Activated CD4-positive, alpha-beta memory T cell treated with anti-CD3 and anti-CD28 coated beads, Interleukin-2, amount 10 ng/mL, durations not matched to agents 7 days and 5 days (primary cell): ENCODE measurements around the gene ERCC6L. TPM values are rescaled to one million over a fixed set of nuclear protein-coding genes. Genes with fewer than 3 reads are reported as not detected.

Source experiments
- CTCF ChIA-PET: fragments of 350-600 bp; sonication (Branson Sonifier 250); formaldehyde crosslinking; loops from one replicate; lab custom pipeline; 2021; ENCODE audit warnings: antibody characterized with exemption, inconsistent platforms; lab: Charles Lee
- POLR2A ChIA-PET: fragments of 350-600 bp; sonication (Branson Sonifier 250); formaldehyde crosslinking; loops from one replicate; lab custom pipeline; 2021; ENCODE audit warnings: antibody characterized with exemption; lab: Charles Lee
- DNase-seq: peaks from one replicate; pipeline ENCODE4 v3.0.0-alpha.2; 2020
- H3K27ac Mint-ChIP-seq: one replicate; pipeline ENCODE4 v1.8.0; 2021; ENCODE audit warnings: mild to moderate bottlenecking, mixed read lengths
- H3K27me3 Mint-ChIP-seq: one replicate; pipeline ENCODE4 v1.8.0; 2021; ENCODE audit warnings: mixed read lengths
- H3K36me3 Mint-ChIP-seq: one replicate; pipeline ENCODE4 v1.8.0; 2021; ENCODE audit warnings: low read depth, mixed read lengths
- H3K4me1 Mint-ChIP-seq: one replicate; pipeline ENCODE4 v1.8.0; 2021; ENCODE audit warnings: mixed read lengths
- H3K4me3 Mint-ChIP-seq: one replicate; pipeline ENCODE4 v1.8.0; 2021; ENCODE audit warnings: mild to moderate bottlenecking, mixed read lengths
- H3K9me3 Mint-ChIP-seq: one replicate; pipeline ENCODE4 v1.8.0; 2021; ENCODE audit warnings: mixed read lengths
- total RNA-seq, 2 experiments: library from RNA; stranded (reverse); gene quantifications; one replicate each; pipeline ENCODE4 v1.2.3, GENCODE V29; 2021

ERCC6L gene
- total RNA-seq, 2 experiments from 2014 or later, result 9.0 to 9.5 TPM

- H3K36me3 Mint-ChIP-seq, result peaks cover 40% of the 10 kb centered on the region
Measured at GRCh38 chrX:72268597-72269365, 30.0 kb upstream of the ERCC6L start.

GRCh38 chrX:72265263-72265662 is 26.4 kb upstream of the ERCC6L start:
- DNase-seq, result no peak
- H3K4me3 Mint-ChIP-seq, result no peak overlapping the region
- peaks cover 10% of the 10 kb centered on the region for H3K4me1 Mint-ChIP-seq
- peaks cover 15% of the 10 kb centered on the region for H3K36me3 Mint-ChIP-seq
- H3K27ac Mint-ChIP-seq, result no peak overlapping the region
- CTCF ChIA-PET, result no interaction called here
- no peaks in the 10 kb centered on the region for H3K27me3 Mint-ChIP-seq
- POLR2A ChIA-PET, result no interaction called here
- no peaks in the 10 kb centered on the region for H3K9me3 Mint-ChIP-seq

More at GRCh38 chrX:72268597-72269365, 30.0 kb upstream of the ERCC6L start:
- ChIA-PET POLR2A (interaction anchor here (1.5 to 1.8 kb wide), 2 partner anchors 8 to 30 kb away, joined by 3 to 10 read pairs; partner anchors contain the start of genes ERCC6L and RPS4X), CTCF (interaction anchor here (1.3 to 2.1 kb wide), 2 partner anchors 9 to 23 kb away, joined by 4 to 8 read pairs; partner anchors contain the start of gene RPS4X)
- Mint-ChIP-seq H3K27ac (no peak overlapping the region), H3K27me3 (no peaks in the 10 kb centered on the region), H3K4me3 (no peak overlapping the region), H3K9me3 (no peaks in the 10 kb centered on the region), H3K4me1 (peaks cover 42% of the 10 kb centered on the region)
- DNase-seq, result no peak

- H3K4me1 Mint-ChIP-seq, result no peaks in the 10 kb centered on the region
- POLR2A ChIA-PET, result no interaction called here
- no peaks in the 10 kb centered on the region for H3K36me3 Mint-ChIP-seq
- DNase-seq, result no peak
- peaks cover 4% of the 10 kb centered on the region for H3K27me3 Mint-ChIP-seq
- H3K27ac Mint-ChIP-seq, result no peak overlapping the region
- no peaks in the 10 kb centered on the region for H3K9me3 Mint-ChIP-seq
- CTCF ChIA-PET, result no interaction called here
- H3K4me3 Mint-ChIP-seq, result no peak overlapping the region
Measured at GRCh38 chrX:72262077-72262476, 23.2 kb upstream of the ERCC6L start.

- Mint-ChIP-seq H3K27ac (no peak overlapping the region), H3K4me3 (no peak overlapping the region), H3K4me1 (peaks cover under 1% of the 10 kb centered on the region), H3K9me3 (no peaks in the 10 kb centered on the region), H3K27me3 (peaks cover 14% of the 10 kb centered on the region), H3K36me3 (no peaks in the 10 kb centered on the region)
- no peak for DNase-seq
- ChIA-PET CTCF (no interaction called here), POLR2A (no interaction called here)
Measured at GRCh38 chrX:72260448-72260847, 21.6 kb upstream of the ERCC6L start.

GRCh38 chrX:72258174-72258573 is 19.3 kb upstream of the ERCC6L start:
- H3K4me1 Mint-ChIP-seq, result peaks cover 1% of the 10 kb centered on the region
- CTCF ChIA-PET, result no interaction called here
- no peak for DNase-seq
- no peaks in the 10 kb centered on the region for H3K36me3 Mint-ChIP-seq
- H3K27ac Mint-ChIP-seq, result no peak overlapping the region
- no peak overlapping the region for H3K4me3 Mint-ChIP-seq
- POLR2A ChIA-PET, result no interaction called here
- peaks cover 27% of the 10 kb centered on the region for H3K27me3 Mint-ChIP-seq
- no peaks in the 10 kb centered on the region for H3K9me3 Mint-ChIP-seq

GRCh38 chrX:72255864-72256263 is 17.0 kb upstream of the ERCC6L start:
- Mint-ChIP-seq H3K4me3 (no peak overlapping the region), H3K27me3 (peaks cover 30% of the 10 kb centered on the region), H3K36me3 (no peaks in the 10 kb centered on the region), H3K27ac (no peak overlapping the region), H3K9me3 (no peaks in the 10 kb centered on the region), H3K4me1 (peaks cover 1% of the 10 kb centered on the region)
- CTCF ChIA-PET, result no interaction called here
- POLR2A ChIA-PET, result no interaction called here
- DNase-seq, result no peak

- ChIA-PET POLR2A (no interaction called here), CTCF (no interaction called here)
- no peak for DNase-seq
- Mint-ChIP-seq H3K4me1 (peaks cover 1% of the 10 kb centered on the region), H3K27ac (no peak overlapping the region), H3K9me3 (no peaks in the 10 kb centered on the region), H3K27me3 (peaks cover 30% of the 10 kb centered on the region), H3K36me3 (no peaks in the 10 kb centered on the region), H3K4me3 (no peak overlapping the region)
Measured at GRCh38 chrX:72255445-72255844, 16.6 kb upstream of the ERCC6L start.

- ChIA-PET CTCF (interaction anchor here (1.2 to 1.7 kb wide), 2 partner anchors 10 to 11 kb away, joined by 6 to 7 read pairs; no protein-coding TSS in a partner anchor), POLR2A (no interaction called here)
- no peaks in the 10 kb centered on the region for H3K9me3 Mint-ChIP-seq
- no peak overlapping the region for H3K27ac Mint-ChIP-seq
- H3K27me3 Mint-ChIP-seq, result peaks cover 30% of the 10 kb centered on the region
- H3K36me3 Mint-ChIP-seq, result no peaks in the 10 kb centered on the region
- no peak for DNase-seq
- H3K4me1 Mint-ChIP-seq, result peaks cover 1% of the 10 kb centered on the region
- H3K4me3 Mint-ChIP-seq, result no peak overlapping the region
Measured at GRCh38 chrX:72254816-72255215, 16.0 kb upstream of the ERCC6L start.

- Mint-ChIP-seq H3K4me1 (peaks cover 1% of the 10 kb centered on the region), H3K36me3 (no peaks in the 10 kb centered on the region), H3K9me3 (no peaks in the 10 kb centered on the region), H3K27me3 (peaks cover 30% of the 10 kb centered on the region), H3K4me3 (no peak overlapping the region), H3K27ac (no peak overlapping the region)
- DNase-seq, result no peak
- ChIA-PET POLR2A (no interaction called here), CTCF (interaction anchor here (1.7 kb wide), 1 partner anchor 10 kb away, joined by 7 read pairs; no protein-coding TSS in a partner anchor)
Measured at GRCh38 chrX:72253686-72254085, 14.9 kb upstream of the ERCC6L start.

GRCh38 chrX:72247206-72247942 is 8.5 kb upstream of the ERCC6L start:
- Mint-ChIP-seq H3K27me3 (no peaks in the 10 kb centered on the region), H3K27ac (no peak overlapping the region), H3K9me3 (no peaks in the 10 kb centered on the region), H3K4me3 (no peak overlapping the region), H3K4me1 (peaks cover 9% of the 10 kb centered on the region), H3K36me3 (no peaks in the 10 kb centered on the region)
- POLR2A ChIA-PET, result no interaction called here
- DNase-seq, result no peak
- CTCF ChIA-PET, result interaction anchor here (0.7 kb wide), 1 partner anchor 30 kb away, joined by 3 read pairs; the partner anchor contains the start of gene RPS4X

- peaks cover 9% of the 10 kb centered on the region for H3K4me1 Mint-ChIP-seq
- POLR2A ChIA-PET, result interaction anchor here (1.4 kb wide), 1 partner anchor 31 kb away, joined by 8 read pairs; the partner anchor contains the start of gene RPS4X
Measured at GRCh38 chrX:72245461-72246089, 6.7 kb upstream of the ERCC6L start.

GRCh38 chrX:72243472-72243871 is 4.6 kb upstream of the ERCC6L start:
- H3K27ac Mint-ChIP-seq, result no peak overlapping the region
- no peaks in the 10 kb centered on the region for H3K9me3 Mint-ChIP-seq
- ChIA-PET POLR2A (interaction anchor here (1.6 kb wide), 1 partner anchor 34 kb away, joined by 9 read pairs; the partner anchor contains the start of gene RPS4X), CTCF (interaction anchor here (0.9 to 3.3 kb wide), 3 partner anchors 11 to 297 kb away, joined by 3 to 21 read pairs (median 7); partner anchors contain the start of gene RPS4X)
- no peaks in the 10 kb centered on the region for H3K36me3 Mint-ChIP-seq
- H3K4me3 Mint-ChIP-seq, result no peak overlapping the region
- H3K4me1 Mint-ChIP-seq, result peaks cover 13% of the 10 kb centered on the region
- no peak for DNase-seq
- no peaks in the 10 kb centered on the region for H3K27me3 Mint-ChIP-seq

More at GRCh38 chrX:72245461-72246089, 6.7 kb upstream of the ERCC6L start:
- H3K4me3 Mint-ChIP-seq, result no peak overlapping the region
- H3K9me3 Mint-ChIP-seq, result no peaks in the 10 kb centered on the region
- no peak overlapping the region for H3K27ac Mint-ChIP-seq
- no peaks in the 10 kb centered on the region for H3K27me3 Mint-ChIP-seq
- H3K36me3 Mint-ChIP-seq, result no peaks in the 10 kb centered on the region
- CTCF ChIA-PET, result interaction anchor here (0.6 to 3.3 kb wide), 11 partner anchors 9 to 327 kb away, joined by 3 to 21 read pairs (median 4); partner anchors contain the start of gene RPS4X
- peak; percentile 39 for DNase-seq
